GM23338 (cell line): ENCODE measurements around the gene PHLDA3. TPM values are rescaled to one million over a fixed set of nuclear protein-coding genes. Genes with fewer than 3 reads are reported as not detected.

Experiments
- ATAC-seq: fragments of 200-7000 bp; cut with Tn5 transposase; 3 replicates; pipeline ENCODE4 v1.9.1; 2020
- DNase-seq: peaks from one replicate; pipeline ENCODE4 v3.0.0-alpha.2; 2015; ENCODE audit warnings: low spot score
- H2AFZ ChIP-seq: fragments of 200-600 bp; sonication (generic); 2 replicates; pipeline ENCODE4 v1.8.0; 2016; ENCODE audit warnings: antibody characterized with exemption, mild to moderate bottlenecking, moderate library complexity
- H3F3A ChIP-seq: fragments of 200-600 bp; sonication (generic); replicated peaks from 2 replicates; pipeline ENCODE4 v1.8.0; 2017; ENCODE audit warnings: antibody characterized with exemption, mixed run types, low read depth
- H3K27ac ChIP-seq: fragments of 200-600 bp; sonication (generic); 2 replicates; pipeline ENCODE4 v1.6.1; 2016; ENCODE audit warnings: low read depth
- H3K27me3 ChIP-seq: fragments of 200-600 bp; sonication (generic); 2 replicates; pipeline ENCODE4 v1.8.0; 2016; ENCODE audit warnings: mild to moderate bottlenecking, mixed run types, moderate library complexity; ENCODE audit not compliant: insufficient read depth
- H3K36me3 ChIP-seq: fragments of 200-600 bp; sonication (generic); 2 replicates; pipeline ENCODE4 v1.8.0; 2016; ENCODE audit warnings: mild to moderate bottlenecking; ENCODE audit not compliant: insufficient read depth
- H3K4me1 ChIP-seq: fragments of 200-600 bp; sonication (generic); 2 replicates; pipeline ENCODE4 v1.8.0; 2016; ENCODE audit warnings: mild to moderate bottlenecking, moderate library complexity; ENCODE audit not compliant: insufficient read depth
- H3K4me2 ChIP-seq: fragments of 200-600 bp; sonication (generic); 2 replicates; pipeline ENCODE4 v1.7.1; 2017; ENCODE audit warnings: mixed run types
- H3K4me3 ChIP-seq: fragments of 200-600 bp; sonication (generic); 2 replicates; pipeline ENCODE4 v1.6.1; 2016; ENCODE audit warnings: mixed run types
- H3K79me2 ChIP-seq: fragments of 200-600 bp; sonication (generic); replicated peaks from 2 replicates; pipeline ENCODE4 v1.8.0; 2017; ENCODE audit warnings: mild to moderate bottlenecking; ENCODE audit not compliant: insufficient read depth
- H3K9me2 ChIP-seq: fragments of 200-600 bp; sonication (generic); 2 replicates; pipeline ENCODE4 v1.8.0; 2017; ENCODE audit not compliant: insufficient read depth
- H4K20me1 ChIP-seq: fragments of 200-600 bp; sonication (generic); replicated peaks from 2 replicates; pipeline ENCODE4 v1.8.0; 2017; ENCODE audit warnings: mild to moderate bottlenecking; ENCODE audit not compliant: insufficient read depth
- H3K27ac Mint-ChIP-seq: 2 replicates; pipeline ENCODE4 v1.8.0; 2020; ENCODE audit warnings: inconsistent platforms, mild to moderate bottlenecking, moderate library complexity, mixed read lengths
- H3K27me3 Mint-ChIP-seq: 3 replicates; pipeline ENCODE4 v1.8.0; 2022; ENCODE audit warnings: low read depth, mild to moderate bottlenecking, moderate library complexity, mixed read lengths, inconsistent platforms; ENCODE audit not compliant: insufficient read depth, poor library complexity
- H3K36me3 Mint-ChIP-seq: 3 replicates; pipeline ENCODE4 v1.8.0; 2021; ENCODE audit warnings: low read depth, mild to moderate bottlenecking, inconsistent platforms, moderate library complexity, mixed read lengths
- H3K4me1 Mint-ChIP-seq: 3 replicates; pipeline ENCODE4 v1.8.0; 2020; ENCODE audit warnings: mild to moderate bottlenecking, inconsistent platforms, mixed read lengths
- H3K4me3 Mint-ChIP-seq: 3 replicates; pipeline ENCODE4 v1.8.0; 2021; ENCODE audit warnings: moderate library complexity, mild to moderate bottlenecking, inconsistent platforms, mixed read lengths
- H3K9me3 Mint-ChIP-seq: 3 replicates; pipeline ENCODE4 v1.8.0; 2020; ENCODE audit warnings: moderate library complexity, mild to moderate bottlenecking, inconsistent platforms, mixed read lengths
- CREB1 ChIP-seq: fragments of 250-450 bp; sonication (Bioruptor Pico); IDR thresholded peaks from 2 replicates; pipeline ENCODE4 v1.5.0; 2020; ENCODE audit warnings: low read depth, mild to moderate bottlenecking, moderate library complexity
- CTCF ChIP-seq, 2 experiments: fragments of 200-600 bp in 1 of 2; sonication (generic) in 1 of 2; conservative IDR thresholded peaks; 2 replicates each; pipeline versions ENCODE4 v1.5.1 to v1.6.1; 2016 to 2017; ENCODE audit warnings: antibody characterized with exemption in 2 of 2, low read depth in 2 of 2, mild to moderate bottlenecking in 2 of 2, moderate library complexity in 1 of 2
- ETS1 ChIP-seq: IDR thresholded peaks from 2 replicates; pipeline ENCODE4 v1.6.1; 2016; ENCODE audit warnings: antibody characterized with exemption
- EZH2 ChIP-seq: fragments of 200-600 bp; sonication (generic); IDR thresholded peaks from one replicate; pipeline ENCODE4 v1.8.0; 2017; ENCODE audit warnings: antibody characterized with exemption, mild to moderate bottlenecking, low read depth; ENCODE audit not compliant: unreplicated experiment
- EZH2phosphoT487 ChIP-seq: fragments of 200-600 bp; sonication (generic); IDR thresholded peaks from one replicate; pipeline ENCODE4 v1.8.1; 2018; ENCODE audit warnings: antibody characterized with exemption; ENCODE audit not compliant: unreplicated experiment
- JUNB ChIP-seq: IDR thresholded peaks from one replicate; pipeline ENCODE4 v1.6.1; 2016; ENCODE audit warnings: antibody characterized with exemption; ENCODE audit not compliant: unreplicated experiment
- NANOG ChIP-seq: IDR thresholded peaks from 2 replicates; pipeline ENCODE4 v1.6.1; 2016; ENCODE audit warnings: antibody characterized with exemption, borderline replicate concordance
- POLR2AphosphoS5 ChIP-seq: IDR thresholded peaks from 2 replicates; pipeline ENCODE4 v1.6.1; 2016; ENCODE audit warnings: antibody characterized with exemption, low read depth
- REST ChIP-seq: IDR thresholded peaks from one replicate; pipeline ENCODE4 v1.6.1; 2018; ENCODE audit warnings: antibody characterized with exemption; ENCODE audit not compliant: unreplicated experiment
- STAT1 ChIP-seq: IDR thresholded peaks from one replicate; pipeline ENCODE4 v1.6.1; 2016; ENCODE audit warnings: antibody characterized with exemption; ENCODE audit not compliant: unreplicated experiment
- ZNF114 ChIP-seq: fragments of 250-450 bp; sonication (Bioruptor Pico); IDR thresholded peaks from 2 replicates; pipeline ENCODE4 v1.5.0; 2020; ENCODE audit warnings: mild to moderate bottlenecking, moderate library complexity
- ZNF331 ChIP-seq: fragments of 250-450 bp; sonication (Bioruptor Pico); IDR thresholded peaks from 2 replicates; pipeline ENCODE4 v1.5.0; 2020; ENCODE audit warnings: low read depth, mild to moderate bottlenecking, moderate library complexity
- ZNF462 ChIP-seq: fragments of 250-450 bp; sonication (Bioruptor Pico); IDR thresholded peaks from 2 replicates; pipeline ENCODE4 v1.5.0; 2020; ENCODE audit warnings: mild to moderate bottlenecking, moderate library complexity
- polyA plus RNA-seq: library from polyadenylated mRNA; unstranded; fragments of >200 nt; fragmentation: Nextera tagmentation; extraction: Ambion mirVana; gene quantifications from 2 replicates; pipeline ENCODE4 v1.2.1, GENCODE V29; 2016
- total RNA-seq: library from RNA; depleted of rRNA; stranded (reverse); fragments of >200 nt; shearing (Covaris generic); gene quantifications from 2 replicates; pipeline ENCODE4 v1.2.3, GENCODE V29; 2014

The PHLDA3 gene
- total and polyA plus RNA-seq, 2 experiments from 2014 or later: 37.5 to 87.4 TPM

GRCh38 chr1:201459775-201460174 is 9.2 kb downstream of the PHLDA3 start (continued):
- no peak for TF ChIP-seq ZNF331
- TF ChIP-seq REST: no peak

- no peak overlapping the region for H2AFZ ChIP-seq
- H3K4me3 Mint-ChIP-seq: no peak overlapping the region
- H3K27me3 ChIP-seq: no peaks in the 10 kb centered on the region
- H3K27ac ChIP-seq: no peak overlapping the region
- no peaks in the 10 kb centered on the region for H4K20me1 ChIP-seq
- peaks cover 14% of the 10 kb centered on the region for H3K27me3 Mint-ChIP-seq
- no peak overlapping the region for H3K4me2 ChIP-seq
- H3K36me3 ChIP-seq: no peaks in the 10 kb centered on the region
- no peak for DNase-seq
- H3K79me2 ChIP-seq: no peaks in the 10 kb centered on the region
- H3K4me1 Mint-ChIP-seq: peaks cover 37% of the 10 kb centered on the region
- no peak overlapping the region for H3K4me3 ChIP-seq
- H3K36me3 Mint-ChIP-seq: no peaks in the 10 kb centered on the region; the same call in 2 of the 3 replicates
- ATAC-seq: no peak
- H3K9me2 ChIP-seq: no peaks in the 10 kb centered on the region
- peaks cover 13% of the 10 kb centered on the region for H3K4me1 ChIP-seq
- no peak overlapping the region for H3K27ac Mint-ChIP-seq
- H3F3A ChIP-seq: peaks cover 4% of the 10 kb centered on the region; the same call in 1 of the 2 replicates
- H3K9me3 Mint-ChIP-seq: no peaks in the 10 kb centered on the region
- TF ChIP-seq ETS1: no peak
- TF ChIP-seq EZH2phosphoT487: no peak
- no peak for TF ChIP-seq CTCF (conservative IDR thresholded peaks at IDR 0.05; ENCODE audit: low read depth in 2 of 2)
- no peak for TF ChIP-seq POLR2AphosphoS5
- no peak for TF ChIP-seq JUNB
- no peak for TF ChIP-seq CREB1 (CRISPR knock-in tag)
- TF ChIP-seq ZNF462 (CRISPR knock-in tag): no peak
- no peak for TF ChIP-seq EZH2
- no peak for TF ChIP-seq STAT1
- TF ChIP-seq NANOG: no peak
- no peak for TF ChIP-seq ZNF114 (CRISPR knock-in tag)
- no peak for TF ChIP-seq ZNF331
Measured at GRCh38 chr1:201459052-201459451, 9.9 kb downstream of the PHLDA3 start.
